ENCODE results near the gene KLF12.
A peak's percentile ranks its signal among the peaks of the same experiment; 100 is the strongest.

KLF12 gene

GRCh38 chr13:74135326-74136083 is 1.3 kb upstream of the KLF12 start:
- DNase-seq (ENCODE audit: low spot score) = peak; percentile 42

GRCh38 chr13:74134777-74135325 is 647 bp upstream of the KLF12 start:
- peak; percentile 63 for DNase-seq (ENCODE audit: low spot score)

- DNase-seq (ENCODE audit: low spot score) = peak; percentile 94
Measured at GRCh38 chr13:74133657-74134201, 475 bp downstream of the KLF12 start.

- peak; percentile 41 for DNase-seq (ENCODE audit: low spot score)
Measured at GRCh38 chr13:74132776-74133656, 1.2 kb downstream of the KLF12 start.

GRCh38 chr13:74132152-74132775 is 1.9 kb downstream of the KLF12 start:
- DNase-seq (ENCODE audit: low spot score) = peak; percentile 68

- no peak for DNase-seq (ENCODE audit: low spot score)
Measured at GRCh38 chr13:74131227-74131626, 3.0 kb downstream of the KLF12 start.

GRCh38 chr13:74129500-74130191 is 4.6 kb downstream of the KLF12 start:
- DNase-seq (ENCODE audit: low spot score) = peak; percentile 52

GRCh38 chr13:74128156-74128767 is 5.9 kb downstream of the KLF12 start:
- no peak for DNase-seq (ENCODE audit: low spot score)

GRCh38 chr13:74118328-74118727 is 15.9 kb downstream of the KLF12 start:
- no peak for DNase-seq (ENCODE audit: low spot score)

- DNase-seq (ENCODE audit: low spot score) = no peak
Measured at GRCh38 chr13:74117207-74117705, 16.9 kb downstream of the KLF12 start.

- DNase-seq (ENCODE audit: low spot score) = peak; percentile 40
Measured at GRCh38 chr13:74115133-74115532, 19.1 kb downstream of the KLF12 start.

GRCh38 chr13:74114641-74115040 is 19.6 kb downstream of the KLF12 start:
- DNase-seq (ENCODE audit: low spot score) = no peak

GRCh38 chr13:74114202-74114601 is 20.0 kb downstream of the KLF12 start:
- DNase-seq (ENCODE audit: low spot score) = no peak

GRCh38 chr13:74111901-74112824 is 22.0 kb downstream of the KLF12 start:
- DNase-seq (ENCODE audit: low spot score) = no peak

- DNase-seq (ENCODE audit: low spot score) = no peak
Measured at GRCh38 chr13:74111399-74111798, 22.8 kb downstream of the KLF12 start.

- no peak for DNase-seq (ENCODE audit: low spot score)
Measured at GRCh38 chr13:74110053-74110452, 24.2 kb downstream of the KLF12 start.

- DNase-seq (ENCODE audit: low spot score) = no peak
Measured at GRCh38 chr13:74107598-74107997, 26.6 kb downstream of the KLF12 start.

GRCh38 chr13:74105871-74106270 is 28.3 kb downstream of the KLF12 start:
- DNase-seq (ENCODE audit: low spot score) = no peak

- DNase-seq (ENCODE audit: low spot score) = no peak
Measured at GRCh38 chr13:74104661-74105275, 29.4 kb downstream of the KLF12 start.

All from CD4-positive, alpha-beta T cell treated with Interleukin-15 for 4 hours (primary cell).